Fibroblast of lung (primary cell): ENCODE results near the gene DSCAML1.

Experiments
- CTCF ChIP-seq, 2 donors: IDR thresholded peaks in 1 of 2; conservative IDR thresholded peaks in 1 of 2; 1 replicate in 1 of 2; 2 replicates in 1 of 2; pipeline ENCODE4 v1.5.1; 2011 to 2012; ENCODE audit warnings: low read length in 2 of 2, control low read depth in 1 of 2, inconsistent platforms in 1 of 2, low read depth in 1 of 2, mild to moderate bottlenecking in 1 of 2
- EZH2 ChIP-seq: IDR thresholded peaks from 2 replicates; pipeline ENCODE4 v1.5.1; 2012; ENCODE audit warnings: low read length, control low read depth, mild to moderate bottlenecking; ENCODE audit errors: missing control alignments

- TF ChIP-seq CTCF (conservative IDR thresholded peaks at IDR 0.05 in 1 of 2, IDR thresholded peaks at IDR 0.05 in 1 of 2; ENCODE audit: low read depth in 1 of 2, low read length in 2 of 2) (no peak), EZH2 (no peak)
These were observed 118.2 kb downstream of the DSCAML1 start for GRCh38 chr11:117678658-117679406.
